ENCODE data around the gene AGO1. TPM values are rescaled to one million over a fixed set of nuclear protein-coding genes. Genes with fewer than 3 reads are reported as not detected.
A peak's percentile ranks its signal among the peaks of the same experiment; 100 is the strongest.

Gene AGO1
- total and polyA plus RNA-seq, 2 of the 13 experiments (the other 11 are each of a cell fraction or from before 2014, with no cell fraction given): 9.2 to 18.6 TPM

- TF ChIP-seq PRDM4 (CRISPR knock-in tag; IDR thresholded peaks at IDR 0.05; ENCODE audit: borderline replicate concordance): no peak
- no peak for TF ChIP-seq ZNF333 (CRISPR knock-in tag; IDR thresholded peaks at IDR 0.05; ENCODE audit: borderline replicate concordance)
- no peak for TF ChIP-seq BCL6 (CRISPR knock-in tag; IDR thresholded peaks at IDR 0.05)
- TF ChIP-seq RFX5 (IDR thresholded peaks at IDR 0.05; ENCODE audit: low read depth, low read length): no peak
- no peak for TF ChIP-seq ZNF329 (CRISPR knock-in tag; IDR thresholded peaks at IDR 0.05; ENCODE audit: low read depth)
- no peak for TF ChIP-seq ZNF768 (CRISPR knock-in tag; IDR thresholded peaks at IDR 0.05)
These were observed 49.2 kb downstream of the AGO1 start (continued) for GRCh38 chr1:35932158-35932636.

- peaks cover 65% of the 10 kb centered on the region for H3K79me2 ChIP-seq (ENCODE audit: insufficient read depth, low read length)
- TF ChIP-seq RNF2 (conservative IDR thresholded peaks at IDR 0.05; ENCODE audit: low read depth): no peak
- no peak for TF ChIP-seq KDM4B (CRISPR knock-in tag; IDR thresholded peaks at IDR 0.05)
- no peak for TF ChIP-seq ZNF777 (CRISPR knock-in tag; IDR thresholded peaks at IDR 0.05)
- TF ChIP-seq DNMT1 (CRISPR knock-in tag; IDR thresholded peaks at IDR 0.05): no peak
- no peak for TF ChIP-seq ELF3 (CRISPR knock-in tag; IDR thresholded peaks at IDR 0.05)
- TF ChIP-seq TBX2 (CRISPR knock-in tag; IDR thresholded peaks at IDR 0.05; ENCODE audit: borderline replicate concordance): no peak
- no peak for TF ChIP-seq ZNF704 (CRISPR knock-in tag; IDR thresholded peaks at IDR 0.05; ENCODE audit: borderline replicate concordance)
- no peak for TF ChIP-seq KDM3A (CRISPR knock-in tag; IDR thresholded peaks at IDR 0.05; ENCODE audit: low read depth)
- TF ChIP-seq MLLT10 (CRISPR knock-in tag; IDR thresholded peaks at IDR 0.05): no peak
- no peak for TF ChIP-seq ZBTB42 (CRISPR knock-in tag; IDR thresholded peaks at IDR 0.05)
- no peak for TF ChIP-seq ZNF891 (CRISPR knock-in tag; IDR thresholded peaks at IDR 0.05)
- no peak for TF ChIP-seq ZFP1 (CRISPR knock-in tag; IDR thresholded peaks at IDR 0.05)
- TF ChIP-seq JUN (CRISPR knock-in tag; IDR thresholded peaks at IDR 0.05): no peak
- TF ChIP-seq JUND (CRISPR knock-in tag; IDR thresholded peaks at IDR 0.05): no peak
- TF ChIP-seq MED13 (CRISPR knock-in tag; IDR thresholded peaks at IDR 0.05): no peak
- no peak for TF ChIP-seq ZNF850 (CRISPR knock-in tag; conservative IDR thresholded peaks at IDR 0.05)
- TF ChIP-seq MAFG (CRISPR knock-in tag; IDR thresholded peaks at IDR 0.05): no peak
These were observed 49.9 kb downstream of the AGO1 start for GRCh38 chr1:35932941-35933340.

More at GRCh38 chr1:35932941-35933340, 49.9 kb downstream of the AGO1 start:
- no TSS peak for BruUV-seq (replicated peaks)
- intact Hi-C loops (cut with micrococcal nuclease; ENCODE audit: unreplicated experiment) (no loop called here), in situ Hi-C loops (cut with HindIII; ENCODE audit: extremely low pct_ligation_motif_present, low pct_unique_long_range_greater_than_20kb) (no loop called here)
- H3K36me3 ChIP-seq (replicated peaks in 1 of 2; ENCODE audit: control insufficient read depth in 1 of 2, insufficient read depth in 2 of 2, low read length in 2 of 2): no peaks in the 10 kb centered on the region
- H3K4me2 ChIP-seq (ENCODE audit: low read depth, low read length): peak overlapping the region; percentile 70
- H3K27me3 ChIP-seq (ENCODE audit: control insufficient read depth in 1 of 2, insufficient read depth in 2 of 2, low read length in 2 of 2): no peaks in the 10 kb centered on the region; a peak in 1 of 5 replicates
- H4K20me1 ChIP-seq (ENCODE audit: insufficient read depth, low read length): no peaks in the 10 kb centered on the region
- H2AFZ ChIP-seq (ENCODE audit: low read length): no peak overlapping the region
- H3K4me1 ChIP-seq (ENCODE audit: insufficient read depth, low read length): peaks cover 46% of the 10 kb centered on the region
- no peaks in the 10 kb centered on the region for H3K9me3 ChIP-seq (ENCODE audit: low read length)
- peak overlapping the region in 2 of 3 experiments; percentile 93 to 97; a peak in 4 of 6 replicates for H3K4me3 ChIP-seq (replicated peaks in 1 of 3; ENCODE audit: insufficient read depth in 1 of 3, low read depth in 2 of 3, low read length in 3 of 3)
- POLR2A ChIA-PET: no interaction called here
- H3K9ac ChIP-seq (ENCODE audit: insufficient read depth, low read depth, low read length): peak overlapping the region; percentile 94; the same call in 1 of the 2 replicates
- CTCF ChIA-PET (ENCODE audit: low intra/inter-chr PET ratio, low total read pairs): no interaction called here
- DNase-seq (ENCODE audit: low spot score) (no peak), FAIRE-seq (no peak), ATAC-seq (no peak)
- H3K27ac ChIP-seq (ENCODE audit: extremely low read length, insufficient read depth, low read length): no peak overlapping the region
